Brain microvascular endothelial cell (primary cell): ENCODE results near the gene PFDN1.
"Not testable (repeated sequence)": the region's sequence is repeated elsewhere in the genome, so short reads cannot be mapped to it uniquely, and the experiment has no call there.

Source experiments
- DNase-seq: peaks from one replicate; pipeline ENCODE4 v3.0.0-alpha.2; 2020
- H3K27ac ChIP-seq: fragments of 250-450 bp; sonication (Bioruptor Pico); 2 replicates; pipeline ENCODE4 v1.5.1; 2020; ENCODE audit warnings: mild to moderate bottlenecking, moderate library complexity
- H3K27me3 ChIP-seq: fragments of 250-450 bp; sonication (Bioruptor Pico); replicated peaks from 2 replicates; pipeline ENCODE4 v1.5.1; 2020; ENCODE audit warnings: mild to moderate bottlenecking
- H3K36me3 ChIP-seq: fragments of 250-450 bp; sonication (Bioruptor Pico); replicated peaks from 2 replicates; pipeline ENCODE4 v1.5.1; 2020; ENCODE audit warnings: mild to moderate bottlenecking
- H3K4me3 ChIP-seq: 2 replicates; pipeline ENCODE4 v1.5.1; 2011; ENCODE audit warnings: low read depth, mild to moderate bottlenecking, control low read depth, low read length, moderate library complexity
- CTCF ChIP-seq: IDR thresholded peaks from 2 replicates; pipeline ENCODE4 v1.5.1; 2011; ENCODE audit warnings: low read depth, mild to moderate bottlenecking, moderate library complexity, low read length, control low read depth, inconsistent platforms; ENCODE audit errors: missing control alignments
- in situ Hi-C: cut with HindIII; loops from 2 replicates; pipeline ENCODE4 v1.10.0; 2017; ENCODE audit warnings: low sequenced_read_pairs, low pct_ligation_motif_present

PFDN1 gene

GRCh38 chr5:140346348-140347221, 43.7 kb upstream of the PFDN1 start, which contains the start of gene HBEGF:
Gene HBEGF (minus strand): TSS chr5:140346603. CDS start chr5:140346328, 275 bp downstream.
- peak; percentile 64 for DNase-seq
- Histone ChIP-seq H3K36me3 (peaks cover 25% of the 10 kb centered on the region), H3K4me3 (peak within 1 kb of the TSS; percentile 81), H3K27ac (peak within 1 kb of the TSS; percentile 68), H3K27me3 (no peaks in the 10 kb centered on the region)
- in situ Hi-C loops = no loop called here
- peak; percentile 64 for TF ChIP-seq CTCF

GRCh38 chr5:140345919-140346347, 43.0 kb upstream of the PFDN1 start:
- peak overlapping the region; percentile 68 for H3K27ac ChIP-seq
- peak; percentile 67 for TF ChIP-seq CTCF
- H3K4me3 ChIP-seq = peak overlapping the region; percentile 81
- in situ Hi-C loops = no loop called here
- H3K27me3 ChIP-seq = no peaks in the 10 kb centered on the region
- H3K36me3 ChIP-seq = peaks cover 31% of the 10 kb centered on the region
- DNase-seq = peak; percentile 56

- H3K36me3 ChIP-seq = peaks cover 38% of the 10 kb centered on the region
- H3K27ac ChIP-seq = no peak overlapping the region
- peak; percentile 27 for TF ChIP-seq CTCF
- no peaks in the 10 kb centered on the region for H3K27me3 ChIP-seq
- in situ Hi-C loops = no loop called here
- H3K4me3 ChIP-seq = peak overlapping the region; percentile 81
- no peak for DNase-seq
Observed at GRCh38 chr5:140344683-140345423, 42.0 kb upstream of the PFDN1 start.

- H3K4me3 ChIP-seq, DNase-seq, in situ Hi-C loops, H3K27me3 ChIP-seq, H3K27ac ChIP-seq: not testable (repeated sequence)
- H3K36me3 ChIP-seq = peaks cover 46% of the 10 kb centered on the region
Observed at GRCh38 chr5:140343849-140344248, 40.9 kb upstream of the PFDN1 start.

- DNase-seq = no peak
- in situ Hi-C loops = no loop called here
- Histone ChIP-seq H3K27ac (peak overlapping the region; percentile 20), H3K36me3 (peaks cover 50% of the 10 kb centered on the region), H3K4me3 (no peak overlapping the region), H3K27me3 (no peaks in the 10 kb centered on the region)
- no peak for TF ChIP-seq CTCF
Observed at GRCh38 chr5:140342896-140343295, 40.0 kb upstream of the PFDN1 start.

- no peak for DNase-seq
- TF ChIP-seq CTCF = no peak
- H3K4me3 ChIP-seq = no peak overlapping the region
- H3K27me3 ChIP-seq = no peaks in the 10 kb centered on the region
- H3K27ac ChIP-seq = peak overlapping the region; percentile 20
- peaks cover 55% of the 10 kb centered on the region for H3K36me3 ChIP-seq
- in situ Hi-C loops = no loop called here
Observed at GRCh38 chr5:140342287-140342686, 39.4 kb upstream of the PFDN1 start.
